PC-9 (cell line): Measurements from ENCODE around the gene FAM241A.

Experiments used
- EZH2 ChIP-seq: fragments of 200-600 bp; sonication (generic); IDR thresholded peaks from 2 replicates; pipeline ENCODE4 v1.8.0; 2017; ENCODE audit warnings: antibody characterized with exemption, low read depth
- TF ChIP-seq, protein P1 (sequence below): fragments of 200-600 bp; sonication (generic); conservative IDR thresholded peaks from 2 replicates; pipeline ENCODE4 v1.6.1; 2017; ENCODE audit warnings: mixed run types, antibody characterized with exemption, mild to moderate bottlenecking, moderate library complexity

DNA sequence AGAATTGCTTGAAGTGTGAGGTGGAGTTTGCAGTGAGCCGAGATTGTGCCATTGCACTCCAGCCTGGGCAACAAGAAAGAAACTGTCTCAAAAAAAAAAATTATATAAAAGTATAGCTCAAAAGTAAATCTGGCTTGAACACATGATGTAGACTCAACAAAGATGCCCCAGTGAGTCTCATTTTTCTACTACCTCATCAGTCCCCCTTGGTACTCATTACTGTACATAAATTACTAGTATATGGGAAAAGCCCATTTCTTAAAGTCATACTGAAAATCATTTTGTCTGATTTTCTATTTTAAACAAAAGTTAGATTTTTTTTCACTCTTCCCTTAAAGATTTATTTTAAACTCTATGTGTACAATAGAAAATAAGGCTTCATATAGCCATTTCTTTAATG is 39.2 kb downstream of the FAM241A start:
- TF ChIP-seq, protein P1, sequence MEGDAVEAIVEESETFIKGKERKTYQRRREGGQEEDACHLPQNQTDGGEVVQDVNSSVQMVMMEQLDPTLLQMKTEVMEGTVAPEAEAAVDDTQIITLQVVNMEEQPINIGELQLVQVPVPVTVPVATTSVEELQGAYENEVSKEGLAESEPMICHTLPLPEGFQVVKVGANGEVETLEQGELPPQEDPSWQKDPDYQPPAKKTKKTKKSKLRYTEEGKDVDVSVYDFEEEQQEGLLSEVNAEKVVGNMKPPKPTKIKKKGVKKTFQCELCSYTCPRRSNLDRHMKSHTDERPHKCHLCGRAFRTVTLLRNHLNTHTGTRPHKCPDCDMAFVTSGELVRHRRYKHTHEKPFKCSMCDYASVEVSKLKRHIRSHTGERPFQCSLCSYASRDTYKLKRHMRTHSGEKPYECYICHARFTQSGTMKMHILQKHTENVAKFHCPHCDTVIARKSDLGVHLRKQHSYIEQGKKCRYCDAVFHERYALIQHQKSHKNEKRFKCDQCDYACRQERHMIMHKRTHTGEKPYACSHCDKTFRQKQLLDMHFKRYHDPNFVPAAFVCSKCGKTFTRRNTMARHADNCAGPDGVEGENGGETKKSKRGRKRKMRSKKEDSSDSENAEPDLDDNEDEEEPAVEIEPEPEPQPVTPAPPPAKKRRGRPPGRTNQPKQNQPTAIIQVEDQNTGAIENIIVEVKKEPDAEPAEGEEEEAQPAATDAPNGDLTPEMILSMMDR, result no peak
- TF ChIP-seq EZH2, result no peak
